ENCODE data around the gene UQCRC2. TPM values are rescaled to one million over a fixed set of nuclear protein-coding genes. Genes with fewer than 3 reads are reported as not detected.
"Not testable (repeated sequence)": the region's sequence is repeated elsewhere in the genome, so short reads cannot be mapped to it uniquely, and the experiment has no call there.

The UQCRC2 gene
- total RNA-seq, 1 donor from 2014 or later: 238 TPM

GRCh38 chr16:21980032-21980431 lies 26.9 kb downstream of the UQCRC2 start:
- intact Hi-C loops (cut with micrococcal nuclease): no loop called here

- intact Hi-C loops (cut with micrococcal nuclease): no loop called here
Measured at GRCh38 chr16:21982108-21982507, 28.9 kb downstream of the UQCRC2 start.

GRCh38 chr16:21984062-21984461 lies 30.9 kb downstream of the UQCRC2 start:
- intact Hi-C loops (cut with micrococcal nuclease): no loop called here

GRCh38 chr16:21985524-21985923 lies 32.4 kb downstream of the UQCRC2 start:
- intact Hi-C loops (cut with micrococcal nuclease): no loop called here

- intact Hi-C loops (cut with micrococcal nuclease): no loop called here
Measured at GRCh38 chr16:21986692-21987246, 33.6 kb downstream of the UQCRC2 start.

- intact Hi-C loops (cut with micrococcal nuclease): no loop called here
Measured at GRCh38 chr16:21987498-21987897, 34.3 kb downstream of the UQCRC2 start.

GRCh38 chr16:21989133-21989532 lies 36.0 kb downstream of the UQCRC2 start:
- intact Hi-C loops (cut with micrococcal nuclease): no loop called here

GRCh38 chr16:21989751-21990150 lies 36.6 kb downstream of the UQCRC2 start:
- intact Hi-C loops (cut with micrococcal nuclease): no loop called here

- intact Hi-C loops (cut with micrococcal nuclease): no loop called here
Measured at GRCh38 chr16:21990381-21990944, 37.3 kb downstream of the UQCRC2 start.

- intact Hi-C loops (cut with micrococcal nuclease): no loop called here
Measured at GRCh38 chr16:21991621-21992020, 38.5 kb downstream of the UQCRC2 start.

GRCh38 chr16:21994856-21995465 lies 41.8 kb downstream of the UQCRC2 start:
- intact Hi-C loops (cut with micrococcal nuclease): no loop called here

- intact Hi-C loops (cut with micrococcal nuclease): no loop called here
Measured at GRCh38 chr16:21996923-21997696, 43.9 kb downstream of the UQCRC2 start.

GRCh38 chr16:21997697-21998480 lies 44.7 kb downstream of the UQCRC2 start:
- intact Hi-C loops (cut with micrococcal nuclease): no loop called here

GRCh38 chr16:22001591-22001990 lies 48.4 kb downstream of the UQCRC2 start:
- intact Hi-C loops (cut with micrococcal nuclease): loop anchor here (1.0 to 2.0 kb wide), 3 partner anchors 76 to 295 kb away; partner anchors contain the start of gene POLR3E

- intact Hi-C loops (cut with micrococcal nuclease): not testable (repeated sequence)
Measured at GRCh38 chr16:22002047-22002446, 48.9 kb downstream of the UQCRC2 start.

- intact Hi-C loops (cut with micrococcal nuclease): no loop called here
Measured at GRCh38 chr16:22003195-22003594, 50.0 kb downstream of the UQCRC2 start.

GRCh38 chr16:22004341-22004740 lies 51.2 kb downstream of the UQCRC2 start:
- intact Hi-C loops (cut with micrococcal nuclease): no loop called here

- intact Hi-C loops (cut with micrococcal nuclease): no loop called here
Measured at GRCh38 chr16:22005746-22006145, 52.6 kb downstream of the UQCRC2 start.

GRCh38 chr16:22006636-22007035 lies 53.5 kb downstream of the UQCRC2 start:
- intact Hi-C loops (cut with micrococcal nuclease): no loop called here

GRCh38 chr16:22007159-22007508 lies 54.0 kb downstream of the UQCRC2 start:
- intact Hi-C loops (cut with micrococcal nuclease): no loop called here

- intact Hi-C loops (cut with micrococcal nuclease): no loop called here
Measured at GRCh38 chr16:22007509-22008214, 54.5 kb downstream of the UQCRC2 start, which contains the start of gene MOSMO. MOSMO (plus strand) TSS chr16:22008111; CDS start chr16:22008302, 191 bp downstream.
